Measurements from ENCODE around the gene VASH1. TPM values are rescaled to one million over a fixed set of nuclear protein-coding genes. Genes with fewer than 3 reads are reported as not detected.
A peak's percentile ranks its signal among the peaks of the same experiment; 100 is the strongest.

The VASH1 gene
- total and polyA plus RNA-seq, 2 donors (not counting 3 experiments of a cell fraction or from before 2014, with no cell fraction given): 39.8 to 168 TPM

DNA sequence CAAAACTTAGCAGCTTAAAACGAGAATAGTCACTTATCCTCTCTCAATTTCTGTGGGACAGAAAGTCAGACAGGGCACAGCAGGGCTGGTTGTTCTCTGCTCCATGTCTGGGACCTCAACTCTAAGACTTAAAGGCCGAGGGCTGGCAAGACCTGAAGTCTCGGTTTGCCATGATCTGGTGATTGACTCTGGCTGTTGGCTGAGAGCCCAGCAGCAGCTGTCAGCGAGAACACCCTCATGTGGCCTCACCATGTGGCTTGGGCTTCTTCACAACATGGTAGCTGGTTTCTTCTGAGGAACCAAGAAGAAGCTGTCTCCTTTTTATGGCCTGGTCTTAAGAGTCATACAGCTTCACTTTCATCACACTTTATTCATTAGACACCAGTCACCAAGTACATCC, 1.7 kb upstream of the VASH1 start:
- intact Hi-C loops (cut with micrococcal nuclease): no loop called here
- DNase-seq (ENCODE audit: low read depth, low spot score): no peak
- H3K27ac ChIP-seq (ENCODE audit: insufficient read depth, low read depth, low read length): no peak overlapping the region
- ChIA-PET POLR2A (no interaction called here), CTCF (interaction anchor here (1.5 to 4.0 kb wide), 2 partner anchors 25 to 49 kb away, joined by 7 to 26 read pairs; no protein-coding TSS in a partner anchor)
- TF ChIP-seq JUN (IDR thresholded peaks at IDR 0.05; ENCODE audit: borderline replicate concordance, insufficient read depth, insufficient read length, low read depth) (no peak), EZH2 (IDR thresholded peaks at IDR 0.05; ENCODE audit: borderline replicate concordance, low read depth, low read length, severe bottlenecking) (no peak), MYC (IDR thresholded peaks at IDR 0.05; ENCODE audit: low read depth, low read length) (no peak), POLR2A (IDR thresholded peaks at IDR 0.05; ENCODE audit: low read depth, low read length) (no peak), POLR2AphosphoS5 (IDR thresholded peaks at IDR 0.05; ENCODE audit: insufficient read depth, low read depth, low read length) (no peak)
- TF ChIP-seq, protein P1, sequence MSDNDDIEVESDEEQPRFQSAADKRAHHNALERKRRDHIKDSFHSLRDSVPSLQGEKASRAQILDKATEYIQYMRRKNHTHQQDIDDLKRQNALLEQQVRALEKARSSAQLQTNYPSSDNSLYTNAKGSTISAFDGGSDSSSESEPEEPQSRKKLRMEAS (IDR thresholded peaks at IDR 0.05; ENCODE audit: insufficient read depth, insufficient read length): no peak
- no peak overlapping the region for H3K4me2 ChIP-seq (ENCODE audit: insufficient read depth, low read length)
- H2AFZ ChIP-seq (ENCODE audit: low read depth, low read length): no peak overlapping the region
- peaks cover 10% of the 10 kb centered on the region for H3K79me2 ChIP-seq (ENCODE audit: control insufficient read depth, insufficient read depth, low read length)
- H3K27me3 ChIP-seq (ENCODE audit: control insufficient read depth in 2 of 2, insufficient read depth in 2 of 2, low read length in 2 of 2): peaks cover 2 to 6% of the 10 kb centered on the region in 2 experiments
- dilution Hi-C loops (cut with MboI; ENCODE audit: extremely low pct_ligation_motif_present, low sequenced_read_pairs): no loop called here
- H3K36me3 ChIP-seq (ENCODE audit: control insufficient read depth in 2 of 2, extremely low read depth in 1 of 2, insufficient read depth in 2 of 2, low read length in 2 of 2): no peaks in the 10 kb centered on the region
- H3K4me3 ChIP-seq (replicated peaks in 1 of 3; ENCODE audit: insufficient read depth in 1 of 3, low read depth in 1 of 3, low read length in 3 of 3): no peak overlapping the region
- H4K20me1 ChIP-seq (replicated peaks; ENCODE audit: control insufficient read depth, extremely low read depth, insufficient read depth, low read length): no peaks in the 10 kb centered on the region
- peak; percentile 31 for FAIRE-seq
- H3K9ac ChIP-seq (replicated peaks; ENCODE audit: extremely low read depth, insufficient read depth, low read length): no peak overlapping the region
- peaks cover 28% of the 10 kb centered on the region for H3K4me1 ChIP-seq (ENCODE audit: control insufficient read depth, extremely low read depth, insufficient read depth, low read length)
- H3K9me3 ChIP-seq (replicated peaks; ENCODE audit: control insufficient read depth, insufficient read depth, low read length): no peaks in the 10 kb centered on the region
- no peaks in the 10 kb centered on the region for H3K9me1 ChIP-seq (replicated peaks; ENCODE audit: control insufficient read depth, extremely low read depth, insufficient read depth, low read length)
- BruUV-seq (replicated peaks): no TSS peak

DNA sequence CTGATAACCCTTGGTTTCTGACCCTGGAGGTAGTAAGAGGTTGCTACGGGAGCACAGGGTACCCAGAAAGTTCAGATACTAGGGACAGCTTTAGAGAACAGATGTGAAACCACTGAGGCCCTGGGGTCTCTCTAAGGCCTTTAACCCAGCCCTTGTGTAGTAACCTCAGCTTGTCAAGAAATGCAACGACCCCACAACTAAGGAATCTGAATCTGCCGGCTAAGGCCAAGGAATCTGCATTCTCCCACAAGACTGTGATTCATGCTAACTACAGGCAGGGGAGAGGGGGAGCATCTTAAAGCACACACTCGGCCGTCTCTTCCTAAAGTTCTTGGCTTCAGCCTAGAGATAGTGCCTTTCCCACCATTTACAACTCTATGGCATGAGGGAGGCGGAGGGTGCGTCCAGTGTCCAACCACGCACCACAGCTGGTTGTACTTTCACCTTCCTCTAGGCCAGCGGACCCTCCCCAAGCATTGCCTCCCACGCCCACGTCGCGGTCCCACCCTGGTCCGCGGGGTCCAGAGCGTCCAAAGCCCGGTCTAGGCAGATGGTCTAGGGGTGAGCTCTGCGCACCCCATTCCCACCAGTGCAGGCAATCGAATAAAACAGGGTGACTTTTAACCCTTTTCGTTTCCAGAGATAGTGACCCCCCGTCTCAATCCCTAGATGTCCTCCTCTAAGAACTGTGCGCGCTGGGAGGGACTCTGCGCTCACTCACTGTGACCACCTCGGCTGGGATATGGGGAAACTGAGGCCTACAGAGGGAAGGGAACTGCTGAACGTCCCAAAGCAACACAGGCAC, 735 bp upstream of the VASH1 start:
- dilution Hi-C loops (cut with MboI; ENCODE audit: extremely low pct_ligation_motif_present, low sequenced_read_pairs) (no loop called here), intact Hi-C loops (cut with micrococcal nuclease) (loop anchor here (1.0 to 5.0 kb wide), 4 partner anchors 40 to 197 kb away; no protein-coding TSS in a partner anchor)
- ChIA-PET POLR2A (no interaction called here), CTCF (interaction anchor here (1.2 to 4.0 kb wide), 4 partner anchors 13 to 51 kb away, joined by 5 to 26 read pairs (median 10); no protein-coding TSS in a partner anchor)
- H3K4me1 ChIP-seq (ENCODE audit: control insufficient read depth, extremely low read depth, insufficient read depth, low read length): peaks cover 30% of the 10 kb centered on the region
- no peaks in the 10 kb centered on the region for H3K36me3 ChIP-seq (ENCODE audit: control insufficient read depth in 2 of 2, extremely low read depth in 1 of 2, insufficient read depth in 2 of 2, low read length in 2 of 2)
- H3K9me1 ChIP-seq (replicated peaks; ENCODE audit: control insufficient read depth, extremely low read depth, insufficient read depth, low read length): no peaks in the 10 kb centered on the region
- FAIRE-seq: no peak
- H3K9ac ChIP-seq (replicated peaks; ENCODE audit: extremely low read depth, insufficient read depth, low read length): peak overlapping the region; percentile 58
- peak overlapping the region; percentile 100 for H2AFZ ChIP-seq (ENCODE audit: low read depth, low read length)
- H3K9me3 ChIP-seq (replicated peaks; ENCODE audit: control insufficient read depth, insufficient read depth, low read length): no peaks in the 10 kb centered on the region
- H4K20me1 ChIP-seq (replicated peaks; ENCODE audit: control insufficient read depth, extremely low read depth, insufficient read depth, low read length): no peaks in the 10 kb centered on the region
- peaks cover 10% of the 10 kb centered on the region for H3K79me2 ChIP-seq (ENCODE audit: control insufficient read depth, insufficient read depth, low read length)
- TF ChIP-seq POLR2AphosphoS5 (IDR thresholded peaks at IDR 0.05; ENCODE audit: insufficient read depth, low read depth, low read length) (no peak), POLR2A (IDR thresholded peaks at IDR 0.05; ENCODE audit: low read depth, low read length) (no peak)
- H3K4me3 ChIP-seq (replicated peaks in 1 of 3; ENCODE audit: insufficient read depth in 1 of 3, low read depth in 1 of 3, low read length in 3 of 3): peak overlapping the region; percentile 81 to 98 (median 90)
- no peak overlapping the region for H3K27ac ChIP-seq (ENCODE audit: insufficient read depth, low read depth, low read length)
- H3K27me3 ChIP-seq (ENCODE audit: control insufficient read depth in 2 of 2, insufficient read depth in 2 of 2, low read length in 2 of 2): peaks cover 2 to 6% of the 10 kb centered on the region in 2 experiments
- no peak for DNase-seq (ENCODE audit: low read depth, low spot score)
- BruUV-seq (replicated peaks): TSS peak; percentile 13
- H3K4me2 ChIP-seq (ENCODE audit: insufficient read depth, low read length): peak overlapping the region; percentile 92
